Heart left ventricle (tissue), 16 donors: Measurements from ENCODE around the gene TMEFF2. TPM values are rescaled to one million over a fixed set of nuclear protein-coding genes. Genes with fewer than 3 reads are reported as not detected.

Source experiments
- ATAC-seq, 4 donors: fragments of 200-7000 bp; cut with Tn5 transposase; one replicate each; pipeline ENCODE4 v1.9.1; 2020 to 2022; ENCODE audit warnings: moderate library complexity in 4 of 4, mild to moderate bottlenecking in 3 of 4, moderate number of reproducible peaks in 1 of 4
- DNase-seq, 5 donors: peaks; one replicate each; pipeline ENCODE4 v3.0.0-alpha.2; 2020
- H3K27ac ChIP-seq, 12 donors: fragments of 200-600 bp; sonication (generic) in 4 of 12; one replicate each; pipeline versions ENCODE4 v1.5.0 to v1.8.0; 2016 to 2022; ENCODE audit warnings: mild to moderate bottlenecking in 2 of 12
- H3K27me3 ChIP-seq, 9 donors: fragments of 200-600 bp; sonication (generic) in 2 of 9; one replicate each; pipeline versions ENCODE4 v1.5.1 to v1.8.0; 2016 to 2022; ENCODE audit warnings: mild to moderate bottlenecking in 3 of 9
- H3K36me3 ChIP-seq, 9 donors: fragments of 200-600 bp; sonication (generic) in 2 of 9; one replicate each; pipeline versions ENCODE4 v1.5.0 to v1.8.0; 2018 to 2022; ENCODE audit warnings: mild to moderate bottlenecking in 2 of 9
- H3K4me1 ChIP-seq, 12 donors: fragments of 200-600 bp; sonication (generic) in 4 of 12; one replicate each; pipeline versions ENCODE4 v1.5.0 to v1.8.0; 2016 to 2022; ENCODE audit warnings: mild to moderate bottlenecking in 3 of 12
- H3K4me3 ChIP-seq, 12 donors: fragments of 200-600 bp; sonication (generic) in 4 of 12; one replicate each; pipeline versions ENCODE4 v1.5.0 to v1.8.0; 2017 to 2022; ENCODE audit warnings: mild to moderate bottlenecking in 9 of 12, moderate library complexity in 4 of 12
- H3K9me3 ChIP-seq, 12 donors: fragments of 200-600 bp; sonication (generic) in 4 of 12; one replicate each; pipeline versions ENCODE4 v1.5.0 to v1.8.0; 2016 to 2022; ENCODE audit warnings: mild to moderate bottlenecking in 1 of 12
- POLR2A ChIP-seq, 2 donors: fragments of 450-650 bp; IDR thresholded peaks; one replicate each; pipeline ENCODE4 v1.6.1; 2017; ENCODE audit warnings: antibody characterized with exemption in 2 of 2, mild to moderate bottlenecking in 2 of 2, moderate library complexity in 2 of 2
- WGBS, 4 donors: extraction: QIAGEN DNeasy Blood & Tissue Kit in 2 of 4; methylation state at CpG; one replicate each; pipeline versions ENCODE4 v1.1.5 to v1.1.7; 2013 to 2018; 5-methylcytosine and 5-hydroxymethylcytosine counted together
- intact Hi-C, 10 donors: fragments of 100-400 bp; cut with DNase I; formaldehyde crosslinking; loops; one replicate each; pipeline versions ENCODE4 v1.11.1 to v1.14.2; 2022
- polyA plus RNA-seq, 2 donors: library from polyadenylated mRNA; stranded (reverse); fragments of 200-250 nt; gene quantifications; one replicate each; pipeline ENCODE4 v1.2.3, GENCODE V29; 2013
- total RNA-seq, 9 donors: library from RNA; depleted of rRNA in 2 of 9; stranded (reverse); fragments of >200 nt in 2 of 9; fragmentation: NEBNext Ultra II Directional in 3 of 9; extraction: Animal tissue kit (Norgen Biotek cat#: 25700) in 3 of 9; gene quantifications; one replicate each; pipeline versions ENCODE4 v1.1.0 to v1.2.4, GENCODE V29; 2016 to 2023
- TF ChIP-seq, protein P1 (sequence below), 12 donors: fragments of 200-600 bp; sonication (generic) in 4 of 12; IDR thresholded peaks; one replicate each; pipeline versions ENCODE4 v1.5.0 to v1.8.0; 2018 to 2022; ENCODE audit warnings: antibody characterized with exemption in 12 of 12, mild to moderate bottlenecking in 5 of 12
- donor health status: ischemic (EF 13 %, LVEDD 7.1; RV severe dilation, severe dysfunction).
- donor health status: healthy with polysubstance abuse.
- donor health status: DM: no; HTN: yes; CAD: no.
- donor health status: DM: no; HTN: no; CAD: no.
- donor health status: ischemic (EF 25% LVEDD 6.9; RV normal size, moderate dysfunction).
- donor health status: ischemic (EF 25% LVEDD 5.7; RV mildly dilated, moderate dysfunction).
- donor health status: healthy.
- donor health status: DM: yes; HTN: yes; CAD: no.
- donor health status: ischemic (EF 35%, LVEDD 5.7; RV mildly dilated, moderate dysfunction).
- donor health status: nonischemic (EF 11% LVEDD 7.7; RV severe dilation, severe dysfunction).
- donor health status: DM: yes; HTN: yes; CAD: no.
- donor health status: PGD.
- donor health status: ischemic (EF 29% LVEDD 5.4; RV normal size, mild dysfunction).
- donor health status: nonischemic (EF 23%, LVEDD 6.1; RV moderate dilation, normal function).

The TMEFF2 gene
- total and polyA plus RNA-seq, 11 donors, result 0.08 to 0.44 (median 0.23) TPM; not detected in 7

DNA sequence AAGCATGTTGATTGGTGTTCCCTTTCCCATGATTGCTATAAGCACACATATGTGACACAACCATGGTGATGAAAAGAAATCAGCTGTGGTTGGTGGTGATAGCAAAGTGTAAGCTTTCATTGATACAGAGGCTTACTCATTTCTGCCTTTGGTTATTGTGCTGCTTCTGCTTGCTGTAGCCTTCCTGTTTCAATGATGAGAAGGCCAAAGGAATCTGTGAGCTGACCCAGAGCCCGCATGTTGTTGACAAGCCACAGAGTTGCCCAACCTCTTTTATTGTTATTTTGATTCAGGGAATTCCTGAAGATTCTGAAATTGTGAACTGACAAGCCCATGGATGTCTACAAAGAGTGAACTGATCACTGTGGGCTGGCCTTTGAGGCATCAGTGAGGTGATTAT, 164.4 kb downstream of the TMEFF2 start:
- Histone ChIP-seq H3K4me3 (no peak overlapping the region), H3K27ac (no peak overlapping the region), H3K4me1 (peaks cover 0 to 23% (median 10%) of the 10 kb centered on the region in 12 donors), H3K36me3 (peaks cover 0 to 3% (median 0%) of the 10 kb centered on the region in 9 donors), H3K9me3 (no peaks in the 10 kb centered on the region), H3K27me3 (no peaks in the 10 kb centered on the region)
- WGBS, 4 donors, result 83 to 100% (median 90%) methylated on average over 1 of the region's 1 CpG
- intact Hi-C loops, result loop anchor here in 1 of 10 donors (10.0 kb wide), 1 partner anchor 215 kb away; no protein-coding TSS in a partner anchor
- TF ChIP-seq, protein P1, sequence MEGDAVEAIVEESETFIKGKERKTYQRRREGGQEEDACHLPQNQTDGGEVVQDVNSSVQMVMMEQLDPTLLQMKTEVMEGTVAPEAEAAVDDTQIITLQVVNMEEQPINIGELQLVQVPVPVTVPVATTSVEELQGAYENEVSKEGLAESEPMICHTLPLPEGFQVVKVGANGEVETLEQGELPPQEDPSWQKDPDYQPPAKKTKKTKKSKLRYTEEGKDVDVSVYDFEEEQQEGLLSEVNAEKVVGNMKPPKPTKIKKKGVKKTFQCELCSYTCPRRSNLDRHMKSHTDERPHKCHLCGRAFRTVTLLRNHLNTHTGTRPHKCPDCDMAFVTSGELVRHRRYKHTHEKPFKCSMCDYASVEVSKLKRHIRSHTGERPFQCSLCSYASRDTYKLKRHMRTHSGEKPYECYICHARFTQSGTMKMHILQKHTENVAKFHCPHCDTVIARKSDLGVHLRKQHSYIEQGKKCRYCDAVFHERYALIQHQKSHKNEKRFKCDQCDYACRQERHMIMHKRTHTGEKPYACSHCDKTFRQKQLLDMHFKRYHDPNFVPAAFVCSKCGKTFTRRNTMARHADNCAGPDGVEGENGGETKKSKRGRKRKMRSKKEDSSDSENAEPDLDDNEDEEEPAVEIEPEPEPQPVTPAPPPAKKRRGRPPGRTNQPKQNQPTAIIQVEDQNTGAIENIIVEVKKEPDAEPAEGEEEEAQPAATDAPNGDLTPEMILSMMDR (IDR thresholded peaks at IDR 0.05), result no peak
- TF ChIP-seq POLR2A (IDR thresholded peaks at IDR 0.05), result no peak
- no peak for ATAC-seq
- DNase-seq, result no peak

DNA sequence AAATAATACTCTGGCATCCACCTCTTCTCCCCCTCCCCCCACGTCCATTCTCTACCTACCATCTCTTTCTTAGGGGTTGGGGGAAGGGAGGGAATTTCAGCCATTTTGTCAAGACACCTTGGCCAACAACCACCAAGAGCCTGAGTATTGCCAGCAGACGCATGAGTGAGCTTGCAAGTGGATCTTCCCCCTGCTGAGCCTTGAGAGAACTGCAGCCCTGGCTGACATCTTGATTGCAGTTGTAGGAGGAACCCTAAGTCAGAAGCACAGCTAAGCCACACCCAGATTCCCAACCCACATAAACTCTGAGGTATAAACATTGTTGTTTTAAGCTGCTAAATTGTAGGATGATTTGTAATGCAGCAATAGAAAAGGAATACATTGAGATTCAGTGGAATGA, 165.6 kb downstream of the TMEFF2 start:
- no peak for DNase-seq
- intact Hi-C loops, result loop anchor here in 3 of 10 donors (5.0 to 10.0 kb wide), 3 partner anchors 126 to 184 kb away; partner anchors contain the start of gene CAVIN2 (in 1 of the 3)
- no peak for TF ChIP-seq POLR2A (IDR thresholded peaks at IDR 0.05)
- TF ChIP-seq, protein P1 (IDR thresholded peaks at IDR 0.05), result peak in 1 of 12 donors; percentile 3
- 90 to 93% (median 90%) methylated on average over 2 of the region's 2 CpGs for WGBS, 4 donors
- Histone ChIP-seq H3K36me3 (no peaks in the 10 kb centered on the region), H3K9me3 (no peaks in the 10 kb centered on the region), H3K4me3 (no peak overlapping the region), H3K27me3 (no peaks in the 10 kb centered on the region), H3K4me1 (peaks cover 0 to 23% (median 12%) of the 10 kb centered on the region in 12 donors), H3K27ac (no peak overlapping the region)
- ATAC-seq, result no peak

DNA sequence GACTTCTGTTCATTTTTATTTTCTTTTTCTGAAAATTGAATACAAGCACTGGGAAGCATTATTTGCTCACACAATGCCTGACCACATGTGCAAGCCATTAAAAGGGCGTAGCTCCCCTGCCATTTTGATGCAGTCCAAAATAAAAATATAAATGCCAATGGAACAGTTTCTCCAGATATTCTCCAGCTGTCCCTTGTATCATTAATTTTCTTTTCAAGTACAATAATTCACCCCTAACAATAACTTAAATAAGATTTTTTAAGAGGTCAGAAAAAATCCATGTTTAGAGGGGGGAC, 168.0 kb downstream of the TMEFF2 start:
- intact Hi-C loops, result loop anchor here in 4 of 10 donors (2.0 to 10.0 kb wide), 4 partner anchors 128 to 182 kb away; partner anchors contain the start of gene CAVIN2 (in 2 of the 4)
- H3K36me3 ChIP-seq, result no peaks in the 10 kb centered on the region
- no peak overlapping the region for H3K4me3 ChIP-seq
- DNase-seq, result no peak
- no peaks in the 10 kb centered on the region for H3K9me3 ChIP-seq
- peak overlapping the region in 10 of 12 donors; percentile 16 to 76 (median 64) for H3K27ac ChIP-seq
- peaks cover 0 to 23% (median 12%) of the 10 kb centered on the region in 12 donors for H3K4me1 ChIP-seq
- no peaks in the 10 kb centered on the region for H3K27me3 ChIP-seq
- 49 to 75% (median 64%) methylated on average over 1 of the region's 1 CpG for WGBS, 4 donors
- ATAC-seq, result peak in 1 of 4 donors; percentile 53
- TF ChIP-seq, protein P1 (IDR thresholded peaks at IDR 0.05), result no peak
- no peak for TF ChIP-seq POLR2A (IDR thresholded peaks at IDR 0.05)

DNA sequence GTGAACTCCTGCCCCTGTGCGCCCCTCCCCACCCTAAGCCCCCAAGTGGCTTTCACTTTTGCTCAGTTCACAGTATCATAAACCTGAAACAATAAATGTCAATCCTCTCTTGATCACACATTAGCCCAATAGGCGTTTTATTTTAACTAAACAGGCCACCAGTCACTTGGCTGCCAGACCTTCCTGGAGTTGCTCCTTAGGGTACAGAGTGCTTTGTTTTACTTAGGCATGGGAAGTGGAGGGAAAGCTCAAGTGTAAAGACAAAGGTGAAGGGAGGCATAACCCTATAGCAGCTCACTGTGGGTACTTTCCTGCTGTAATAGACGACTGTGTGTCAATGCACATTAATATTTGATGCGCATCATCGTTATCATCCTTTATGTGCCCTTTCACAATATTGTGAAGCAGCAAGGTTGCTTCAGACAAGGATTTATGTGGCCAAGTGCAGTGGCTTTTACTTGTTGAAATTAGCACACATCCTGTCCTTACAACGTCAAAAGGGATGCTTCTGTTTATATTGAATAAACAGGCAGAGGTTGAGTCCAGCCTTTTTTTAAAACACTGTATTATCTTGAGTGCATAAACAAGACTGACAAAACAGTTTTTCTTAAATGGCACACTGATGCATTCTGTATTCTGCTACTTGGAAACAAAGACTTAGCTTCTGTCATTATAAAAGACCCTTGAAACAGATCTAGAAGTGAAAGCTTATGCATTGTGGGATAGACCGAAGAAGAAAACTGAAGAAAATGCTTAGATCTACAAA, 168.5 kb downstream of the TMEFF2 start:
- intact Hi-C loops, result loop anchor here in 4 of 10 donors (2.0 to 10.0 kb wide), 4 partner anchors 129 to 181 kb away; partner anchors contain the start of gene CAVIN2 (in 2 of the 4)
- WGBS, 4 donors, result 55 to 60% (median 59%) methylated on average over 7 of the region's 7 CpGs
- peak overlapping the region in 4 of 12 donors; percentile 4 to 17 (median 10) for H3K4me3 ChIP-seq

More for the DNA sequence above, 168.5 kb downstream of the TMEFF2 start:
- DNase-seq (no peak), ATAC-seq (peak in 2 of 4 donors; percentile 39 to 66)
- Histone ChIP-seq H3K4me1 (peaks cover 0 to 23% (median 12%) of the 10 kb centered on the region in 12 donors), H3K27ac (peak overlapping the region in 10 of 12 donors; percentile 16 to 76 (median 64)), H3K27me3 (no peaks in the 10 kb centered on the region), H3K36me3 (no peaks in the 10 kb centered on the region), H3K9me3 (no peaks in the 10 kb centered on the region)
- TF ChIP-seq, protein P1 (IDR thresholded peaks at IDR 0.05), result no peak
- TF ChIP-seq POLR2A (IDR thresholded peaks at IDR 0.05), result no peak
